PC-3 (cell line): Measurements from ENCODE around the gene SERAC1. TPM values are rescaled to one million over a fixed set of nuclear protein-coding genes. Genes with fewer than 3 reads are reported as not detected.

ENCODE experiments used
- ATAC-seq: fragments of 200-7000 bp; cut with Tn5 transposase; 2 replicates; pipeline ENCODE4 v1.9.1; 2020; ENCODE audit warnings: mild to moderate bottlenecking, moderate library complexity
- BruUV-seq: library from RNA; stranded (reverse); fragments of 400-500 nt; replicated peaks from 2 replicates; lab custom pipeline; 2021; lab: Mats Ljungman, UMichigan
- CTCF ChIA-PET: fragments of 300-600 bp; sonication (Branson Sonifier 250); formaldehyde crosslinking; loops from one replicate; lab custom pipeline; 2022; ENCODE audit warnings: antibody characterized with exemption; lab: Charles Lee
- POLR2A ChIA-PET: fragments of 300-600 bp; sonication (Branson Sonifier 250); formaldehyde crosslinking; loops from one replicate; lab custom pipeline; 2022; ENCODE audit warnings: antibody characterized with exemption; ENCODE audit not compliant: unreplicated experiment; lab: Charles Lee
- DNase-seq: peaks from one replicate; pipeline ENCODE4 v3.0.0-alpha.2; 2015
- H2AFZ ChIP-seq: fragments of 300-600 bp; sonication (generic); 2 replicates; pipeline ENCODE4 v1.6.0; 2016; ENCODE audit warnings: antibody characterized with exemption, low read length
- H3F3A ChIP-seq: fragments of 300-600 bp; sonication (generic); one replicate; pipeline ENCODE4 v1.6.0; 2017; ENCODE audit warnings: antibody characterized with exemption, low read length, control low read depth, mild to moderate bottlenecking; ENCODE audit not compliant: unreplicated experiment
- H3K27ac ChIP-seq: fragments of 300-600 bp; sonication (generic); 2 replicates; pipeline ENCODE4 v1.5.1; 2016; ENCODE audit warnings: mild to moderate bottlenecking, low read length
- H3K27me3 ChIP-seq: fragments of 300-600 bp; sonication (generic); 2 replicates; pipeline ENCODE4 v1.6.1; 2016; ENCODE audit warnings: low read length, mixed read lengths
- H3K36me3 ChIP-seq: fragments of 300-600 bp; sonication (generic); 2 replicates; pipeline ENCODE4 v1.6.1; 2016; ENCODE audit warnings: low read depth, mixed run types, low read length, mixed read lengths
- H3K4me1 ChIP-seq: fragments of 300-600 bp; sonication (generic); 2 replicates; pipeline ENCODE4 v1.5.1; 2016; ENCODE audit warnings: low read length; ENCODE audit not compliant: insufficient read depth
- H3K4me2 ChIP-seq: fragments of 300-600 bp; sonication (generic); 2 replicates; pipeline ENCODE4 v1.6.0; 2016; ENCODE audit warnings: low read length
- H3K4me3 ChIP-seq: fragments of 300-600 bp; sonication (generic); 2 replicates; pipeline ENCODE4 v1.5.1; 2016; ENCODE audit warnings: mild to moderate bottlenecking, low read length, mixed read lengths
- H3K79me2 ChIP-seq: fragments of 300-600 bp; sonication (generic); 2 replicates; pipeline ENCODE4 v1.6.1; 2017; ENCODE audit warnings: low read length, mixed read lengths
- H3K9ac ChIP-seq: fragments of 300-600 bp; sonication (generic); 2 replicates; pipeline ENCODE4 v1.6.0; 2016; ENCODE audit warnings: mild to moderate bottlenecking, low read length
- H3K9me2 ChIP-seq: fragments of 300-600 bp; sonication (generic); replicated peaks from 2 replicates; pipeline ENCODE4 v1.6.1; 2016; ENCODE audit warnings: mixed run types, low read length, mixed read lengths
- H3K9me3 ChIP-seq: fragments of 300-600 bp; sonication (generic); 2 replicates; pipeline ENCODE4 v1.6.1; 2016; ENCODE audit warnings: low read length, mixed read lengths
- H4K20me1 ChIP-seq: fragments of 300-600 bp; sonication (generic); 2 replicates; pipeline ENCODE4 v1.6.1; 2016; ENCODE audit warnings: low read length, mixed read lengths
- CTCF ChIP-seq: fragments of 300-600 bp; sonication (generic); conservative IDR thresholded peaks from 2 replicates; pipeline ENCODE4 v1.5.1; 2017; ENCODE audit warnings: antibody characterized with exemption, low read depth, mild to moderate bottlenecking, low read length
- EZH2 ChIP-seq: fragments of 300-600 bp; sonication (generic); IDR thresholded peaks from one replicate; pipeline ENCODE4 v1.6.1; 2017; ENCODE audit warnings: antibody characterized with exemption, mild to moderate bottlenecking, low read length; ENCODE audit not compliant: unreplicated experiment
- EZH2phosphoT487 ChIP-seq: fragments of 300-600 bp; sonication (generic); IDR thresholded peaks from 2 replicates; pipeline ENCODE4 v1.6.1; 2018; ENCODE audit warnings: mild to moderate bottlenecking, antibody characterized with exemption, low read length, borderline replicate concordance
- intact Hi-C: fragments of 100-400 bp; cut with micrococcal nuclease; formaldehyde crosslinking; loops from 2 replicates; pipeline ENCODE4 v1.9.0; 2023
- total RNA-seq: library from RNA; depleted of rRNA; stranded (reverse); fragments of >200 nt; gene quantifications from 2 replicates; pipeline ENCODE4 v1.2.3, GENCODE V29; 2014

Gene SERAC1
- total RNA-seq, 1 experiment from 2014 or later: 3.9 TPM

GRCh38 chr6:158071121-158072082 is 96.7 kb downstream of the SERAC1 start:
- Histone ChIP-seq H3K27ac (peak overlapping the region; percentile 32; the same call in 1 of the 2 replicates), H3K27me3 (no peaks in the 10 kb centered on the region), H3K4me1 (peaks cover 46% of the 10 kb centered on the region), H3K79me2 (no peaks in the 10 kb centered on the region), H3K4me2 (no peak overlapping the region), H4K20me1 (no peaks in the 10 kb centered on the region), H3K4me3 (no peak overlapping the region), H2AFZ (no peak overlapping the region), H3K9me2 (no peaks in the 10 kb centered on the region), H3F3A (peaks cover 6% of the 10 kb centered on the region), H3K9ac (no peak overlapping the region; the same call in 1 of the 2 replicates), H3K36me3 (0 out of 2 replicates have a peak, but pooled peaks cover 4% of the 10 kb centered on the region), H3K9me3 (no peaks in the 10 kb centered on the region)
- POLR2A ChIA-PET: no interaction called here
- ATAC-seq (no peak), DNase-seq (no peak)
- BruUV-seq: no TSS peak
- no peak for TF ChIP-seq CTCF
- TF ChIP-seq EZH2phosphoT487: no peak
- no peak for TF ChIP-seq EZH2
- CTCF ChIA-PET: interaction anchor here (0.8 kb wide), 1 partner anchor 89 kb away, joined by 3 read pairs; the partner anchor contains the start of gene SYNJ2
- intact Hi-C loops: loop anchor here (1.0 kb wide), 1 partner anchor 86 kb away; no protein-coding TSS in a partner anchor

- Histone ChIP-seq H3K4me2 (0 out of 2 replicates have a peak overlapping the region, but pooled peaks have one; percentile 59), H3K27ac (peak overlapping the region; percentile 98), H3K9ac (peak overlapping the region; percentile 83), H3K27me3 (no peaks in the 10 kb centered on the region), H3K36me3 (0 out of 2 replicates have a peak, but pooled peaks cover 4% of the 10 kb centered on the region), H3K79me2 (no peaks in the 10 kb centered on the region), H3K9me2 (no peaks in the 10 kb centered on the region), H3F3A (peaks cover 6% of the 10 kb centered on the region), H2AFZ (no peak overlapping the region), H3K4me1 (peaks cover 46% of the 10 kb centered on the region), H3K4me3 (no peak overlapping the region), H3K9me3 (no peaks in the 10 kb centered on the region), H4K20me1 (no peaks in the 10 kb centered on the region)
- intact Hi-C loops: no loop called here
- ChIA-PET POLR2A (no interaction called here), CTCF (no interaction called here)
- DNase-seq (no peak), ATAC-seq (no peak)
- no TSS peak for BruUV-seq
- TF ChIP-seq EZH2phosphoT487 (no peak), CTCF (no peak), EZH2 (no peak)
Observed at GRCh38 chr6:158070513-158070912, 97.5 kb downstream of the SERAC1 start.
